ENCODE measurements around the gene KDM2A.
"Not testable (repeated sequence)": the region's sequence is repeated elsewhere in the genome, so short reads cannot be mapped to it uniquely, and the experiment has no call there.

Gene KDM2A

DNA sequence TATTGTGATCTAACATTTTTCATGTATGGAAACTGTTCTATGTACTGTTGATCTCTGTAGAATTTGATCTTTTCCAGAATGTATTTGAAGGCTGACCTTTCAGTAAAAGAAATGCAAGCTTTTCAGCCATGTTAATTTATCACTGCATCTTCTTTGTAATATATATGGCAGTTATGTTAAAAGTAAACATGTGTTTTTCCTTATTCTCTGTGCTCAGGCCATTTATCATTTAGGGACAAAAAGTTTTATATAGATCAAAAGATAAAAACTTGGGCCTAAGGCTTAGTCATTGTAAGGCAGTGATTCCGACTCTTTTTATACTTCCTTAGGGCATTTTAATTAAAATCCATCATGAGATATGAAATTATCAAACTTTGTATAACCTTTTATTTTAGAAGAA is 48.7 kb downstream of the KDM2A start:
- DNase-seq (ENCODE audit: low spot score), result no peak

DNA sequence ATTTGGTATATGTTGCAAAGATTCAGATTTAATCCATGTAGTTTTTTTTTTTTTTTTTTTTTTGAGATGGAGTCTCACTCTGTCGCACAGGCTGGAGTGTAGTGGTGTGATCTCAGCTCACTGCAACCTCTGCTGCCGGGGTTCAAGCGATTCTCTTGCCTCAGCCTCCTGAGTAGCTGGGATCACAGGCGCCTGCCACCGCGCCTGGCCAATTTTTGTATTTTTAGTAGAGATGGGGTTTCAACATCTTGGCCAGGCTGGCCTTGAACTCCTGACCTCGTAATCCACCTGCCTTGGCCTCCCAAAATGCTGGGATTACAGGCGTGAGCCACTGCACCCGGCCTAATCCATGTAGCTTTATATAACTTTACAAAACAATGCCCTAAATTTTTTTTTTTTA is 49.8 kb downstream of the KDM2A start:
- DNase-seq (ENCODE audit: low spot score), result not testable (repeated sequence)

DNA sequence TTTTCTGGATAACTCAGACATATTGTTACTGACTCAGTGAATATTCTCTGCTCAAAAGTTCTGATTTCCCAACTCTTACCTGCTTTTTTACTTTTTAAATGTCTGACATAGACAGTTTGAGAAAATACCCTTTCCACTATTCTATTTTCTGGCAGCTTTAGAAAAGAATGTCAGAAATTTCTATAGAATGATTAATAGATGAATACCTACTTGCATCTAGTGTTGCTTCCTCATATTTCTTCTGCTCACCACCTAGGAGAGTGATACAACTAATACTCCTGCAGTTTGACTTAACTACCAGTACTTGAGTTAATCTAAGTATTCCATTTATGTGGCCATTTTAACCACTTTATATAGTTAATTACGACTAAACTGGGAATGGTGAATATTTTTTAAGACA is 55.2 kb downstream of the KDM2A start:
- no peak for DNase-seq (ENCODE audit: low spot score)

DNA sequence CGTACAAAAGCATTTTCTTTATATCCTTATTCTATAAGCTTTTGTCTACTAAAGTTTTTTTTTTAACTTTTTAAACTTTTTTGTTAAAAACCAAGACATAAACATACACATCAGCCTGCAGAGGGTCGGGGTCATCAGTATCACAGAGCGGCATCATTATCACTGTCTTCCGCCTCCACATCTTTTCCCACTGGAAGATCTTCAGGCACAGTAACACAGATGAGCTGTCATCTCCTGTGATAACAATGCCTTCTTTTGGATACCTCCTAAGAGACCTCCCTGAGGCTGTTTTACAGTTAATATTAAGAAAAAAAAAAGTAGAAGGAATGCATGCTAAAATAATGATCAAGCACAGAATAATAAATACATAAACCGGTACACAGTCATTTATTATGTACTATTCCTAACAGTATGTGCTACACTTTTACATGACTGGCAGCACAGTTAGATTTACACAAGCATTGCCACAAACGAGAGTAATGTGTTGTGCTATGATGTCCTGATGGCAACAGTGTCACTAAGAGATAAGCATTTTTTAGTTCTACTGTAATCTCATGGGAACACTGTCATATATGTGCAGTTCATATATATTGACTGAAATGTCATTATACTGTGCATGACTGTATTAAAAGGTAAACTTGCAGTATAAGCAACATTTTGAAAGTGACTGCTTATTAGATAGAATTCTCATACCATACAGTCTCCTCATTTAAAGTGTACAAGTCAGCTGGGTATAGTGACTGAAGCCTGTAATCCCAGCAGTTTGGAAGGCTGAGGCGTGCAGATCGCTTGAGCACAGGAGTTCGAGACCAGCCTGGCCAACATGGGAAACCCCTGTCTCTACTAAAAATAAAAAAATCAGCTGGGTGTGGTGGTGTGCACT is 58.6 kb downstream of the KDM2A start:
- DNase-seq (ENCODE audit: low spot score), result no peak

DNA sequence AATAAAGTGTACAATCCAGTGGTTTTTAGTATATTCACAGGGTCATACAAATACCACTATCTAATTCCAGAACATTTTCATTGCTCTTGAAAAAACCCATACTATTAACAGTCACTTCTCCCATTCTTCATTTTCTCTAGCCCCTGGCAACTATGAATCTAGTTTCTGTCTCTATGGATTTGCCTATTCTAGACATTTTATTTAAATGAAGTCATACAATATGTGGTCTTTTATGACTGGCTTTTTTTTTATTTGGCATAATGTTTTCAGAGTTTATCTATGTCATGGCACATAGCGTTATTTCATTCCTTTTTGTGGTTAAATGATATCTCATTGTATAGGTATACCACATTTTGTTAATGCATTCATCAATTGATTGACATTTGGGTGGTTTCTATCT is 59.4 kb downstream of the KDM2A start:
- DNase-seq (ENCODE audit: low spot score), result no peak

DNA sequence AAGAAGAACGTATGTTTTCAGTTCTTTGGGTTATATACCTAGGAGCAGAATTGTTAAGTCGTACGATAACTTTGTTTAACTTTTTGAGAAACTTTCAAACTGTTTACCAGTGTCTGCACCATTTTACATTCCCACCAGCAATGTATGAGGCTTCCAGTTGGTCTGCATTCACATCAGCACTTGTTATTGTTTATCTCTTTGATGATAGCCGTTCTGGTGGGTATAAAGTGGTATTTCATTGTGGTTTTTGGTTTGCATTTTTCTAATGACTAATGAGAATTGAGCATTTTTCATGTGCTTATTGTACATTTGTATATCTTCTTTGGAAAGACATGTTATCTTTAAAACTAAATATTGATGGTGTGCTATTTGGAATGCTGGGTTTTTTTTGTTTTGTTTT is 59.8 kb downstream of the KDM2A start:
- DNase-seq (ENCODE audit: low spot score), result no peak

DNA sequence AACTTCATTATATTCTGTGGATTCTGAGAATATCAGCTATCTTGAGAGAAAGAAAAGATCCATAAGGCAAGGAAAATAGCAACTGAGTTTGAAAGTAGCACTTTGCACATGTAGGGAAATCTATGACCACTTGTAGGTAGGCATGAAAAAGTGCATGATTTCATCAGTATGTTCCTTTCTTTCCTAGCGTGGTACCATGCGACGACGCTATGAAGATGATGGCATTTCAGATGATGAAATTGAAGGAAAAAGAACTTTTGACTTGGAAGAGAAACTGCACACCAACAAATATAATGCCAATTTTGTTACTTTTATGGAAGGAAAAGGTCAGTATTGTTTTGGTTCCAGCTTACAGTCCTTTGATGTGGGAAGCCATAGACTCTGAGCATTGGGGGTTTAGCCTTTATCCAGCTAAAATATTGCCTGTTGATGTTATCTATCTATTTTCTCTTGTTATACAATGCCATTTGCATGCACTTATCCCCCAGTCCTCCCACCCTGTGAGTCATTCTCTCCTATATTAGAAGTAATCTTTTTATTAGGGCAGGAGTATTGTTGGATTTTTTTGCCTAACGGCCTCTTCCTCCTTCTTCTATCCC is 60.9 kb downstream of the KDM2A start:
- DNase-seq (ENCODE audit: low spot score), result no peak

DNA sequence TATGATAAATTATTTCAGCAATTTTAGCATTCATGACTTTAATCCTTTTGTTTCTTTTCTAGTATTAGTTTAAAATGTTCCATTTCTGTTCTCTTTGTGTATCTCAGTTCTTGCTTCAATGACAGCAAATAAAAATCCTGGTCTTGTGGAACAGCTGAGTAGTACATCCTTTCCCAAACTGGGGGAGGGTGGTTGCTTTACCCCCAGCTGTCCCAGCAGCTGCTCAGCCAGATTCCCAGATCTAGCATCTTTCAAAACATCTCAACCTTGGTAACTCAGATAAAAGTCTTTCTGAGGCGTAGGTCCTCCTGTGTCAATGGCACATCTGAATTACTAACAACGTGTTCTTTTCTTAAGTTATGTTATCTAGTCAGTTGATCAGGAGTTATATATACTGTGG is 75.0 kb downstream of the KDM2A start:
- no peak for DNase-seq (ENCODE audit: low spot score)

DNA sequence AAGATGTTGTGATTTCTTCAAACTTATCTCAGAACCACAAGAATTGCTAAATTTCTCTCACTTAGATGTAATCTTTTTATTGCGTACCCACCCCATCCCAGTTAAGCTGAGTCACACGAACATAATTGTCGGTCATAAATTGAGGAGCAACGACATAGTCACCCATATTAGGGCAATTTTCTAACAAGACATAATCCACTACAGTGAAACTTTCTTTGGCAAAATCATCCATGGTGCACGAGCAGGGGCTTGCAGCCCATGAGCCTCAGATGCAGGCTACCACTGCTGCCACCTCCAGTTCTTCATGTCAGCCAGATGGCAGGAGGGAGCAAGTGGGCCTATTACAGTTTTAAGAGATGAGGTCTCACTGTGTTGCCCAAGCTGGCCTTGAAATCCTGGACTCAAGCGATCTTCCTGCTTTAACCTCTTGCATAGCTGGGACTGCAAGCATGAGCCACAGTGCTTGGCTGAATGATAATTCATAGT is 77.0 kb downstream of the KDM2A start:
- DNase-seq (ENCODE audit: low spot score), result no peak

DNA sequence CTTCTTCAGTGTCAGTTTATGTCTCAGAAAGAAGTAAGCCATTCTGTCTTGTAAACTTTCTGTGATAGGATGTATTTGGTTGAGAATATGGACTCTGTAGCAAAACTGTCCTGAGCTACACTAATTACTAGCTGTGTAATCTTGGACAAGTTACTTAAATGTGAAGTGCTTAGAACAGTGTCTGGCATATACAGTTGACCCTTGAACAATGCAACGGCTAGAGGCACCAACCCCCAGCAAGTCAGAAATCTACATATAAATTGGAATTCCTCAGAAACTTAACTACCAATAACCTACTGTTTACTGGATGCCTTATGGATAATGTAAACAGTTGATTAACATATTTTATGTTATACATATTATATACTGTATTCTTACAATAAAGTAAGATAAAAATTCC is 78.5 kb downstream of the KDM2A start:
- DNase-seq (ENCODE audit: low spot score), result no peak

DNA sequence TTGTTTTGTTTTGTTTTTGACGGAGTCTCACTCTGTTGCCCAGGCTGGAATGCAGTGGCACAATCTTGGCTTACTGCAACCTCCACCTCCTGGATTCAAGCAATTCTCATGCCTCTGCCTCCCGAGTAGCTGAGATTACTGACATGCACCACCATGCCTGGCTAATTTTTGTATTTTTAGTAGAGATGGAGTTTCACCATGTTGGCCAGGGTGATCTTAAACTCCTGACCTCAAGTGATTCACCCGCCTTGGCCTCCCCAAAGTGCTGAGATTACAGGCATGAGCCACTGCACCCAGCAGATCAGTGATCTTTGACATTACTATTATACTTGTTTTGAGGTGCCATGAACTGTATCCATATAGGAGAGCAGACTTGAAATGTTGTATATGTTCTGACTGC is 79.7 kb downstream of the KDM2A start:
- DNase-seq (ENCODE audit: low spot score), result not testable (repeated sequence)

DNA sequence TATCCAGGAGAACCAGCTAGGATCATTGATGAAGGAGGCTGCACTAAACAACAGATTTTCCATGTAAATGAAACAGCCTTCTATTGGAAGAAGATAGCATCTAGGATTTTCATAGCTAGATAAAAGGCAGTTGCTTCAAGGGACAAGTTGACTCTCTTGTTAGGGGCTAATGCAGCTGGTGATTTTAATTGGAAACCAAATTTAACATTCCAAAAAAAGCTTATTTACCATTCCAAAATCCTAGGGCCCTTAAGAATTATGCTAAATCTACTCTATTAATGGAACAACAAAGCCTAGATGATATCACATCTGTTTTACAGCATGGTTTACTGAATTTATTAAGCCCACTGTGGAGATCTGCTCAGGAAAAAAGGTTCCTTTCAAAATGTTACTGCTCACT is 80.7 kb downstream of the KDM2A start:
- DNase-seq (ENCODE audit: low spot score), result no peak

DNA sequence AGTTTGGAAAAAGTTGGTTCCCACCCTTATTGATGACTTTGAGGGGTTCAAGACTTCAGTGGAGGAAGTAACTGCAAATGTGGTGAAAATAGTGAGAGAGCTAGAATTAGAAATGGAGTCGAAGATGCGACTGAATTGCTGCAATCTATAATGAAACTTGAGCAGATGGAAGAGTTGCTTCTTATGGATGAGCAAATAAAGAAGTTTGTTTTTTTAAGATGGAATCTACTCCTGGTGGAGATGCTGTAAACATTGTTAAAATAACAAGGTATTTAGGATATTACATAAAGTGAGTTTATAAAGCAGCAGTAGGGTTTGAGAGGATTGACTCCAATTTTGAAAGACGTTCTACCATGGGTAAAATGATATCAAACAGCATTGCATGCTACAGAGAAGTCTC is 83.0 kb downstream of the KDM2A start:
- DNase-seq (ENCODE audit: low spot score), result no peak

DNA sequence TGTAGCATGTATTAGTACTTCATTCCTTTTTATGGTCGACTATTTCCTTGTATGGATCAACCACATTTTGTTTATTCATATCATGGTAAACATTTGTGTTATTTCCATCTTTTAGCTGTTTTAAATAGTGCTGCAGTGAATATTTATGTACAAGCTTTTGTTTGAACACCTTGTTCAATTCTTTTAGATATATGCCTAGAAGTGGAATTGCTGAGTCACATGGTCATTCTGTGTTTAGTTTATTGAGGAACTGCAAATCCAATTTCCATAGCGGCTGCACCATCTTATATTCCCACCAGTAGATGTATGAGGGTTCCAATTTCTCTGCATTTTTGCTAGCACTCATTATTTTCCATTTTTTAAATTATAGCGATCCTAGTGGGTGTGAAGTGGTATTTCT is 85.8 kb downstream of the KDM2A start:
- no peak for DNase-seq (ENCODE audit: low spot score)

DNA sequence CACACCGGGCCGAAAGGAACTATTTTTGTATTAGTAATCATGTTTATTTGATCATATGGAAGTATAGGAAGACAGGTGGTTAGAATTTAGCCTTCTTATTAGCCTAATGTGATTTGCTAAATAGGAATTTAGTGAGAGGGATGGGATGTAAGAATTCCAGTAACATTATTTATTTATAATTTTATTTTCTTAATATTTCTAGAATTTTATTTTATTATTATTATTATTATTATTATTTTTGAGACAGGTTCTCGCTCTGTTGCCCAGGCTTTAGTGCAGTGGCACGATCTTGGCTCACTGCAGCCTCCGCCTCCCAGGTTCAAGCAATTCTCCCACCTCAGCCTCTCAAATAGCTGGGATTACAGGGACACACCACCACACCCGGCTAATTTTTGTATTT is 90.2 kb downstream of the KDM2A start:
- DNase-seq (ENCODE audit: low spot score), result not testable (repeated sequence)

DNA sequence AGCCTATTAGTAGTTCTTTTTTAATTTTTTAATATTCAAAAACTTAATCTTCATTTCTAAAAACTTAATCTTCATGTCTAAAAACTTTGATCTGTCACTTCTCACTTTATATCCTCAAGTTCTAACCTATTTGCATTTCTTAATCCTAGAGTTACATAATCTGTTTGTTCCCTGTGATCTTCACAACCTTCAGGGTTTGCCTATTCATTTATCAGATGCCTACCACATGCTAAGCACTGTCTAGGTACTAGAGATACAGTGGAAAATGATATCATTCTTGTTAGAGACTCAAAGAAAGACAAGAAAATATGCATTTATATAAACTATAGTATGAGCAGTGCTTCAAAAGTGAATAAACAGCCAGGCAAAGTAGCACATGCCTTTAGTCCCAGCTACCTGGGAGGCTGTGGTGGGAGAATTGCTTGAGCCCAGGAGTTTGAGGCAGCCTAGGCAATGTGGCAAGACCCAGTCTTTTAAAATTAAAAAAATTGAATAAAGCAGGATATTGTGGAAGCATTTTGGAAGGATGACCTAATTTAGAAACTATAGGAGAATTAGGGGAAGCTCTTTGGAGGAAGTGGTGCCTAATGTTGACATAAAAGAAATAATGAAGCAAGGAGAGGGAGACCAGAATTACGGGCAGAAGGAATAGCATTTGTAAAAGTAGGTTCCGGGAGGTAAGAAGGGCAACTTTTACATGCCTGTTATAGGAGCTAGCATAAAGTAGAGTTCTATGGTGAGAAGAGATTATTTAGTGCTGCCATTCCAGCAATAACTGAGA is 92.8 kb downstream of the KDM2A start:
- no peak for DNase-seq (ENCODE audit: low spot score)

DNA sequence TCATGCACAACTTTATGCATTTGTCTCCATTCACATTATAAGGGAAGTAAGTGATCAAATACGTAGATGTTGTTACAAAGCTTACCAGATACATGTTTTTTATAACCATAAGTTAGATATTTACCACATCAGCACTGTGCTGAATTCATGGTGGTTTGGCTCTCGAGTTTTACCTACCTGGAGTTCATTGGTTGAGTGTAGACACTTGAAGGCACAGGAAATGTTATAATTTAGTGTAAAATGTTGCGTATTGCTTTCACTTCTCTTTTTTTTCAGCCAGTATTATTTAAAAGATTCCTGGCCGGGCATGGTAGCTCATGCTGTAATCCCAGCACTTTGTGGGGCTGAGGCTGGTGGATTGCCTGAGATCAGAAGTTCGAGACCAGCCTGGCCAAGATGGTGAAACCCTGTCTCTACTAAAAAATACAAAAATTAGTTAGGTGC is 94.1 kb downstream of the KDM2A start:
- no peak for DNase-seq (ENCODE audit: low spot score)

DNA sequence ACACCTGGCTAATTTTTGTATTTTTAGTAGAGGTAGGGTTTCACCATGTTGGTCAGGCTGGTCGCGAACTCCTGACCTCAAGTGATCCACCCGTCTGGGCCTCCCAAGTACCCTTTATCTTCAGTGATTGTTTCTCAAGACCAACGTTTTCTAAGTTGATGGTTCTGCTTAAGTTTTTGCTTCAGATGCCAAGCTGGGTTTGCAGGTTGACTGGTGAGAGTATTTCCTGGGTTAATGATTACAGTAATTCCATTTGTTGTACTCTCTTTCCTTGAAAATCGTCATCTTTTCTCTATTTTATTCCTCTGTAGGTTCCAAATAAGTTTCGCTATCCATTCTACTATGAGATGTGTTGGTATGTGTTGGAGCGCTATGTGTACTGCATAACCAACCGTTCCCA is 108.7 kb downstream of the KDM2A start:
- no peak for DNase-seq (ENCODE audit: low spot score)

DNA sequence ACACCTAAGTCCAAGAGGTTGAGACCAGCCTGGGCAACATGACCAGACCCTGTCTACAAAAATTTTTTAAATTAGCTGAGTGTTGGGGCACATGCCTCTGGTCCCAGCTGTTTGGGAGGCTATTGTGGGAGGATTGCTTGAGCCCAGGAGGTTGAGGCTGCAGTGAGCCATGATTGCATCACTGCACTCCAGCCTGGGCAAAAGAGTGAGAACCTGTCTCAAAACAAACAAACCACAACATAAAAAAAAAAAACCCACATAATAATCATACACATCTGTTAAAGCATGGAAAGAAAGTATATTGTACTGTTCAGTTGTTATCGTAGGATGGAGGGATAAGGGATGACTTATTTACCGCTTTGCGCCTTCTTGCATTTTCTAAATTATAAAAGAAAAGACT is 111.3 kb downstream of the KDM2A start:
- DNase-seq (ENCODE audit: low spot score), result no peak

DNA sequence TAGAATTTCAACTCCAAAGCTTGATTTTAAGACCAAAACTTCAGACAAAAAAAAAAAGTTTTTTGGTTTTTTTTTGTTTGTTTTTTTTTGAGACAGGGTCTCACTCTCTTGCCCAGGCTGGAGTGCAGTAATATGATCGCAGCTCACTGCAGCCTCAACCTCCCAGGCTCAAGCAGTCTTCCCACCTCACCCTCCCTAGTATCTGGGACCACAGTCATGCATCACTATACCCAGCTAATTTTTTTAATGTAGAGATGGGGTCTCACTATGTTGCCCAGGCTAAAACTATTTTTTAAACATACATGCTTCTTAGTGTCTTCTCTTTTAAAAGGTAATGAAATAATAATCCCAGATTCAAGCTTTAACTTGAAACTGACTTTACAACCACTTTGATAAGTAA is 111.8 kb downstream of the KDM2A start:
- no peak for DNase-seq (ENCODE audit: low spot score)

DNA sequence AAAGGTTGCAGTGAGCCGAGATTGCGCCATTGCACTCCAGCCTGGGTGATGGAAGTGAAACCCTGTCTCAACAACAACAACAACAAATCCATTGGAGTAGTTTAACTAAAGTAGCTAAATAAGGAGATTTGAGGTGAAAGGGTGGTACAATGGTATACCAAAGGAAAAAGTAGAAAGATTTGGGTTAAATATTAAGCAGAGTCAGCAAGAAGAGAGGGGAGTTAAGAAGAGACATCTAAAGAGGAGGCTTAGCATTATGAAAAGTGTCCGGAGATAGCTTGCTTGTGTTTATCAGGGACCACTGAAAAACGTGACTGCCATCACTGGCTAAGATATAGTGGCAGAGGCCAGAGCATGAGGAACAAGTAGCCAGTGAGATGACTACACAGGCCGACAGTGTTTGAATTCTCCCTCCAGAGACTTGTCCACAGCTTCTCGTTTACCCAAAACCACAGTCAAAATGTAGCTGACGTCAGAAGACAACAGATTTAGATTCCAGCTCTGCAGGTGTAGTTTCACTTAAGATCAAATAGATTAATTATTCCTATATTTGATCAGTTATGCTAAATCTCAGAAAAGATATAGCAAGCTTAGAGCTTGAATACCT is 114.6 kb downstream of the KDM2A start:
- DNase-seq (ENCODE audit: low spot score), result no peak

DNA sequence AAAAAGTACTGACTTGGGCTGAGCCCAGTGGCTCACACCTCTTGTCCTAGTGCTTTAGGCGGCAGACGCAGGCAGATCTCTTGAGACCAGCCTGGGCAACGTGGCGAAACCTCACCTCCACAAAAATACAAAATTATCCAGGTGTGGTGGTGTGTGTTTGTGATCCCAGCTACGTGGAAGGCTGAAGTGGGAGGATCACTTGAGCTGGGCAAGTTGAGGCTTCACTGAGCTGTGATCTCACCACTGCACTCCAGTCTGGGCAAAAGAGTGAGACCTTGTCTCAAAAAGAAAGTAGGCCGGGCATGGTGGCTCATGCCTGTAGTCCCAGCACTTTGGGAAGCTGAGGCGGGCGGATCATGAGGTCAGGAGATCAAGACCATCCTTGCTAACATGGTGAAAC is 115.5 kb downstream of the KDM2A start:
- not testable (repeated sequence) for DNase-seq (ENCODE audit: low spot score)

All from putamen (tissue), 1 donor.